HEK293 (cell line): ENCODE data around the gene SLC38A9.

Experiments
- CTCF ChIA-PET: fragments of 350-600 bp; formaldehyde crosslinking; extraction: SDS; loops from one replicate; lab custom pipeline; 2021; ENCODE audit warnings: antibody characterized with exemption; lab: Yijun Ruan, JAX
- POLR2A ChIA-PET: fragments of 300-600 bp; formaldehyde crosslinking; extraction: SDS; loops from one replicate; lab custom pipeline; 2020; ENCODE audit warnings: antibody characterized with exemption, inconsistent platforms; lab: Yijun Ruan, JAX
- H3K27ac ChIP-seq: fragments of 200-500 bp; sonication (Bioruptor generic); 2 replicates; pipeline ENCODE4 v1.5.1; 2014; ENCODE audit warnings: low read depth, low read length, control low read depth, inconsistent platforms; ENCODE audit errors: extremely low read depth
- H3K36me3 ChIP-seq, 2 experiments: fragments of 200-500 bp in 1 of 2; sonication (Bioruptor generic) in 1 of 2; 1 replicate in 1 of 2; 2 replicates in 1 of 2; pipeline ENCODE4 v1.5.1; 2014 to 2017; ENCODE audit warnings: inconsistent platforms in 2 of 2, low read length in 2 of 2; ENCODE audit not compliant: control insufficient read depth in 2 of 2, insufficient read depth in 1 of 2
- H3K4me1 ChIP-seq: fragments of 200-500 bp; sonication (Bioruptor generic); 2 replicates; pipeline ENCODE4 v1.5.1; 2014; ENCODE audit warnings: mild to moderate bottlenecking, low read length, inconsistent platforms; ENCODE audit not compliant: control insufficient read depth, insufficient read depth
- H3K4me3 ChIP-seq: 2 replicates; pipeline ENCODE4 v1.5.1; 2011; ENCODE audit warnings: low read depth, mild to moderate bottlenecking, control low read depth, low read length, moderate library complexity
- H3K9me3 ChIP-seq: fragments of 200-500 bp; sonication (Bioruptor generic); 2 replicates; pipeline ENCODE4 v1.5.1; 2014; ENCODE audit warnings: low read depth, low read length, inconsistent platforms; ENCODE audit not compliant: control insufficient read depth, insufficient read depth
- ATF2 ChIP-seq: fragments of 450-650 bp; formaldehyde crosslinking; IDR thresholded peaks from 2 replicates; pipeline ENCODE4 v1.5.1; 2016; ENCODE audit warnings: missing biosample characterization, missing genetic modification characterization, low read depth
- EGR2 ChIP-seq: fragments of 450-650 bp; formaldehyde crosslinking; IDR thresholded peaks from 2 replicates; pipeline ENCODE4 v1.5.1; 2016; ENCODE audit warnings: low read depth, missing biosample characterization, missing genetic modification characterization
- ELK4 ChIP-seq: IDR thresholded peaks from 2 replicates; pipeline ENCODE4 v1.6.1; 2011; ENCODE audit warnings: mild to moderate bottlenecking, low read depth, low read length, borderline replicate concordance
- GLI4 ChIP-seq: fragments of 450-650 bp; formaldehyde crosslinking; IDR thresholded peaks from 2 replicates; pipeline ENCODE4 v1.5.1; 2016; ENCODE audit warnings: missing biosample characterization, missing genetic modification characterization
- PRDM2 ChIP-seq: fragments of 450-650 bp; formaldehyde crosslinking; IDR thresholded peaks from 2 replicates; pipeline ENCODE4 v1.5.1; 2016; ENCODE audit warnings: missing biosample characterization, missing genetic modification characterization, borderline replicate concordance
- ZFP69B ChIP-seq: fragments of 450-650 bp; formaldehyde crosslinking; IDR thresholded peaks from 2 replicates; pipeline ENCODE4 v1.5.1; 2016; ENCODE audit warnings: missing biosample characterization, missing genetic modification characterization
- ZNF121 ChIP-seq: fragments of 450-650 bp; formaldehyde crosslinking; IDR thresholded peaks from 2 replicates; pipeline ENCODE4 v1.5.1; 2016; ENCODE audit warnings: missing biosample characterization, missing genetic modification characterization
- ZNF148 ChIP-seq: fragments of 450-650 bp; formaldehyde crosslinking; IDR thresholded peaks from 2 replicates; pipeline ENCODE4 v1.5.0; 2017; ENCODE audit warnings: missing biosample characterization, missing genetic modification characterization, borderline replicate concordance
- ZNF18 ChIP-seq: fragments of 450-650 bp; formaldehyde crosslinking; IDR thresholded peaks from 2 replicates; pipeline ENCODE4 v1.5.1; 2016; ENCODE audit warnings: missing biosample characterization, missing genetic modification characterization
- ZNF341 ChIP-seq: fragments of 450-650 bp; formaldehyde crosslinking; IDR thresholded peaks from 2 replicates; pipeline ENCODE4; 2016; ENCODE audit warnings: low read depth, missing biosample characterization, missing genetic modification characterization
- ZNF433 ChIP-seq: fragments of 450-650 bp; formaldehyde crosslinking; IDR thresholded peaks from 2 replicates; pipeline ENCODE4 v1.5.1; 2016; ENCODE audit warnings: missing biosample characterization, missing genetic modification characterization, low read depth
- ZNF580 ChIP-seq: fragments of 450-650 bp; formaldehyde crosslinking; IDR thresholded peaks from 2 replicates; pipeline ENCODE4 v1.5.1; 2016; ENCODE audit warnings: missing biosample characterization, missing genetic modification characterization
- ZNF701 ChIP-seq: fragments of 450-650 bp; formaldehyde crosslinking; IDR thresholded peaks from 2 replicates; pipeline ENCODE4 v1.5.1; 2016; ENCODE audit warnings: missing biosample characterization, missing genetic modification characterization

The SLC38A9 gene

GRCh38 chr5:55633574-55634208 is 78.4 kb downstream of the SLC38A9 start:
- Histone ChIP-seq H3K4me3 (no peak overlapping the region), H3K4me1 (peaks cover 12% of the 10 kb centered on the region), H3K36me3 (no peaks in the 10 kb centered on the region), H3K9me3 (no peaks in the 10 kb centered on the region), H3K27ac (peak overlapping the region; percentile 19; the same call in 1 of the 2 replicates)
- CTCF ChIA-PET, result interaction anchor here (0.6 to 0.9 kb wide), 2 partner anchors 9 to 14 kb away, joined by 3 read pairs; no protein-coding TSS in a partner anchor
- POLR2A ChIA-PET, result interaction anchor here (0.6 kb wide), 1 partner anchor 58 kb away, joined by 3 read pairs; no protein-coding TSS in a partner anchor
- TF ChIP-seq ZNF148 (tag by site-specific recombination) (no peak), ZNF18 (tag by site-specific recombination) (no peak), ATF2 (peak; percentile 61), ZNF341 (tag by site-specific recombination) (peak; percentile 52), ELK4 (no peak), ZNF433 (tag by site-specific recombination) (no peak), GLI4 (tag by site-specific recombination) (no peak), EGR2 (tag by site-specific recombination) (no peak), ZFP69B (tag by site-specific recombination) (no peak), PRDM2 (tag by site-specific recombination) (no peak), ZNF701 (tag by site-specific recombination) (no peak), ZNF121 (tag by site-specific recombination) (no peak), ZNF580 (tag by site-specific recombination) (no peak)
